Peyer's patch (tissue), 4 donors: Measurements from ENCODE around the gene STAMBPL1.

ENCODE experiments used
- CTCF ChIP-seq, 6 experiments: fragments of 450-650 bp in 4 of 6; fragments of 200-600 bp in 2 of 6; sonication (generic) in 1 of 6; IDR thresholded peaks; one replicate each; pipeline ENCODE4 v1.5.1; 2017 to 2019; ENCODE audit warnings: antibody characterized with exemption in 6 of 6, mild to moderate bottlenecking in 3 of 6, moderate library complexity in 1 of 6
- POLR2A ChIP-seq, 2 donors: fragments of 450-650 bp; IDR thresholded peaks; one replicate each; pipeline ENCODE4 v1.5.1; 2017; ENCODE audit warnings: antibody characterized with exemption in 2 of 2, mild to moderate bottlenecking in 2 of 2, moderate library complexity in 2 of 2

- peak; percentile 73 to 98 (median 92) for TF ChIP-seq CTCF (IDR thresholded peaks at IDR 0.05)
- TF ChIP-seq POLR2A (IDR thresholded peaks at IDR 0.05), result no peak
Measured at GRCh38 chr10:88835096-88835909, 44.7 kb upstream of the STAMBPL1 start.
